HG03558 (cell line): ENCODE measurements around the gene HPCAL1.

ENCODE experiments used
- ATAC-seq: cut with Tn5 transposase; IDR thresholded peaks from one replicate; pipeline ENCODE4 v1.9.1; 2021; ENCODE audit warnings: moderate number of reproducible peaks; ENCODE audit not compliant: unreplicated experiment; ENCODE audit errors: extremely low read depth

HPCAL1 gene

DNA sequence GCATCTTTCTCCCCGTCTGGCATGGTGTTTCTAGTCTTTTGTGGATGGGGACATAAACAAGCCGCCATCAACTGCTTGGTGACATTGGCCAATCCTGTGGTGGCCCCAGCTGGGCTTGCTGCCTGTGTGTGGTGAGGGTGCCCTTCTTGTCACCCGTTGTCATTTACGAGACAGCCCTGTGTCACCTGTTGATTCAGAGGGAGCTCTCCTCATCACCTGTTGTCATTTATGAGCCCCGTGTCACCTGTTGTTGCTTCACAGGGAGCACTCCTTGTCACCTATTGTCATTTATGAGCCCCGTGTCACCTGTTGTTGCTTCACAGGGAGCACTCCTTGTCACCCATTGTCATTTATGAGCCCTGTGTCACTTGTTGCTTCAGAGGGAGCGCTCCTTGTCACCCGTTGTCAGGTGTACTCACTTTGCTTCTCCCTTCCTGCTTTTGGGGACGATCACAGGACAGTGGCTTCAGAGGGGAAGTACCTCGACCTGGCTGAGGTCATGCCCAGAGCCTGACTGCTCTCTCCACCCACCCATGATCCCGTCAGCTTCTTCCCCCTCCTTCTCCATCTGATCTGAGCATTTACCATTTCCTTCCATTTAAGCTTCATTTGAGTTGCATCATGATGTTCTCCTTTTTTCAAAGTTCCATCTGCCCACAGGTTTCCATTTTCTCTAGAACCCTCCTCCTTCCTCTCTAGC lies 29.1 kb downstream of the HPCAL1 start:
- peak; percentile 61 for ATAC-seq

DNA sequence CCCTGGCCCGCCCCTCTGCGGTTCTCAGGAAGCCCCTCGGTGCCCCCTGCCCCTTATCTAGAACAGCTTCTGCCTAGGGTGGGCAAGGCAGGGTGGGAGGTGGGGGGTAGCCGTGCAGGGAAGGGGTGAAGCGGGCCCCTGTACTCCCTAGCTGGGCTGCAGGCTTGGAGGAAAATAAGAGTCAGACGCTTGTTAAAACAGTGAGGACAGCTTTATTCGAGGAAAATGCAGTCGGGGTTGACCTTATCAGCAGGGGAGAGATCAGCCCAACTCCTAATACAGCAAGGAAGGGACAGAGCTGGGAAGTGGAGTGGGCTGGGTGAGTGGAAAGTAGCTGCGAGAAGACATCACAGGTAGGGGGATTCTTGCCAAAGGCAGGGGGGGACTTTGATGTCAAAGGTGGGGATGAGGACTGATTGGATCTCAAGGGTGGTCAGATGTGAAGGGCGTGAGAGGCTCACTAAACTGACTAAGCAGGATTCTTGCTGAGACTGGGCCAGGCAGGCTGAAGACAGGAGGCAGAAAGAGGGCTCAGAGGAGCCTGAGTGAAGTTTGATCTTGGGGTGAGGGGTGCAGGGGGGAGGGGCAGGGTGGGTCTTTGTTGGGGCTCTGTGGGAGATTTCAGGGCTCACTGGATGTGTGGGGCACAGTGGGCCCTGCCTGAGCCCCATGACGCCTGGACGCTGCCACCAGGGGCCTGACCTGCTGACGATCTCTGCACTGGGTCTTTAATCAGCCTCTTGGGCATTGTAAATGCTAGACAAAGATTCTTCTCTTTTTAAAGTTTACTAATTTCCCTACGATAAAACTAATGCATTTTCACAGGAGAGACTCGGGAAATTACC lies 29.9 kb downstream of the HPCAL1 start:
- no peak for ATAC-seq

DNA sequence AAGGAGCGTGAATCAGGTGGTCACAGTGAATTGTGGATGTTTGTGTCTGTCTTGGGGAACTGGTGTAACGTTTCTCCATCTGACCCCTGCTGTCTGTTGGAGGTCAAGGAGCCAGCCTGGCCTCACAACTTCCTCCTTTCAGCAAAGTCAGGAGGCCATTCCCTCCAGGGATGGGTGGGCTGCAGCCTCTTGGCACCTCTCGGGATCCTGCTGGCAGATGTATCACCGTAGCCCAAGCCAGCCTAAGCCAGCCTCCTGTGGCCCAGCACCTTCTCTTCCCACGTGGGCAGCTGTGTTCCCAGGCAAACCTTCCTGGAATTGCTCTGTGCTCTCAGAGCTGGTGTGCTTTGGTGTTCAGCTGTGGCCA lies 30.5 kb downstream of the HPCAL1 start:
- no peak for ATAC-seq

DNA sequence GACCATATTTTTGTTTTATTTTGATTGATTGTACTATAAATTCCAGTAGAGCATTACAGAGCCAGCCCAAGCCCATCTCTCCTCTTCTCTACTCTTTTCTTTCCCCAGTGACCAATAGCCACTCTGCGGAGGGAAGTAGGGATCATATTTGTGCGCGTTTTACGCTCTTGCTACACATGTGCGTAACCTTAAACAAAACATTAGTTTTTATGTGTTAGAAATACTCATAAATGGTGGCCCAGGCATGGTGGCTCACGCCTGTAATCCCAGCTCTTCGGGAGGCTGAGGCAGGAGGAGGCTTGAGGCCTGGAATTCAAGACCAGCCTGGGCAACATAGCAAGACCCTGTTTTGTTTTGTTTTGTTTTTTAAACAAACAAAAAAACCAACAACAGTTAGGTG lies 31.3 kb downstream of the HPCAL1 start:
- ATAC-seq: no peak

DNA sequence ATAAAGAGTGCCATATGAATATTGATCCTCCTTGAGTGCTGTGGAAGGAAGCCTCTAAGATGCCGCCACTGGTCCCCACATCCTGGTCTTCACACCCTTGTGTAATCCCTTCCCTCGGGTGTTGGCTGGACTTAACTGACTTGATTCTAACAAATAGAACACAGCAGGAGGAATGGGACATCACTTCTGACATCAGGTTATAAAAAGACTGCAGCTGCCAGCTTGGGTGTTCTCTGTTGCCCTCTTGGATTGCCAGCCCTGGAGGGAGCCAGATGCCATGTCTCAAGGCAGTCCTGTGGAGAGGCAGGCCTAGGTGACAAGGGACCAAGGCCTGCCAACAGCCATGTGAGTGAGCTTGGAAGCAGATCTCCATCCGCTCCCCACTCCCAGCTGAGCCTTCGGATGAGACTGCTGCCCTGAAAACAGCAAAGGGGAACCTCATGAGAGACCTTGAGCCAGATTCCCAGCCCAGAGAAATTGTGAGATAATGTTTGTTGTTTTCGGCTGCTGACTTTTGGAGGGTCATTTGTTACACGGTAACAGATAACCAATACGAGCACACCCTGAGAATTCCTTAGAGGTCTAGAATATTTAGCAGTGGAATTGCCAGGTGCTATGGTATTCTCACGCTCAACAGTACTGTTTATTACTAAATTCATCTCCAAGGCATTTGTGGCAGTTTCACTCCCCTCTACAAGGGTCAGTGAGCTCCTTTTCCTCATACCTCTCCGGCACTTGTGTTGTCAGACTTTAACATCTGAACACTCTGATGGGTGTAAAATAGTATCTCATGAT lies 32.5 kb downstream of the HPCAL1 start:
- no peak for ATAC-seq

DNA sequence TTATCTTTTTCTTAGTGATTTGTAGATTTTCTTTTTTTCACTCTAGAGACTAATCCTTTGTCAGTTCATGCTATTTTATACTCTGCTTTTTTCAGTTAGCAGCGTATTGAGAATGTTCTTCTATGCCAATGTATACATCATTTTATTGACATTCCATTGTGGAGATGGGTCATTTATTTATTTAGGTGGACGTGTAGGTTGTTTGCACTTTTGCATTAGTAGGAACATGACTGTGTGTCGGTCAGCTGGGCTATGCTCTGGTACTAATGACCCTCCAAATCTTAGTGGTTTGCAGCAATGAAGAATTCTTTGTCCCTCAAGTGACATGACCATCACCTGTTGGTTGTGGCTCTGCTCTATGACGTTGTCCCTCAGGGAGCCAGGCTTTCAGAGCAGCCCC lies 33.6 kb downstream of the HPCAL1 start:
- no peak for ATAC-seq

DNA sequence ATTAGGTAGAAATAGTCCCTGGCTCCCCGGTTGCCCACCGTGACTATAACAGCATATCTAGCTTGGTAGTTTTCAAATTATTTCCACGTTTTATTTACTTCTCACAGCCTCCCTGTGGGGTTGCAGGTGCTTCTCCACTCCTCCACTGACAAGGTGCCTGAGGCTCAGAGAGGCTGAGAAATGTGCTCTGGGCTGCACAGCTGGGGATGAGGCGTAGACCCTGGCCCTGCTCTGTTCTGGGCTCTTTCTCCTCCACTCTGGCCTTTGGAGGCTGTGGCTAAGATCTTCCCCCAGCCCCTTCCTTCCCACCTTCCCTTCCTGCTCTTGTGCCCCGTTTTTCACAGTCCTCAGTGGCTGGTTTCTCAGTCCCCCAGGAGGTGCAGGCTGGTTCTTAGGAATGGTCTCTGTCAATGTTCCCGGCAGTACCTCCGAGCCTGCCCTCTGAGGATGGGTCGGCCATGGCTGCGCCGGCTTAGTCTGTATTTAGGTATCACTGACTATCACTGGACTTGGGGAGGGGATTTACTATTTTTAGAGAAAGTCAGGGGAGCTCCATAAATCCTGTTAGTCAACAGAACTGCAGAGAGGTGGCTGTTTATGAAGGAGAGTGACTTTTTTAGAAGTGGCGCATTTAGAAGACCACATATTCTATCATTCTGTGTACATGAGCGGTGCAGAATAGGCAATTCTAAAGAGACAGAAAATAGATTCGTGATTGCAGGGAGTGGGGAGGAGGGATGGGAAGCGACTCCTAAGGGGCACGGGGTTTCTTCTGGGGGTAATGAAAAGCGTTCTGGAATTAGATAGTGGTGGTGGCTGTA lies 35.0 kb downstream of the HPCAL1 start:
- no peak for ATAC-seq

DNA sequence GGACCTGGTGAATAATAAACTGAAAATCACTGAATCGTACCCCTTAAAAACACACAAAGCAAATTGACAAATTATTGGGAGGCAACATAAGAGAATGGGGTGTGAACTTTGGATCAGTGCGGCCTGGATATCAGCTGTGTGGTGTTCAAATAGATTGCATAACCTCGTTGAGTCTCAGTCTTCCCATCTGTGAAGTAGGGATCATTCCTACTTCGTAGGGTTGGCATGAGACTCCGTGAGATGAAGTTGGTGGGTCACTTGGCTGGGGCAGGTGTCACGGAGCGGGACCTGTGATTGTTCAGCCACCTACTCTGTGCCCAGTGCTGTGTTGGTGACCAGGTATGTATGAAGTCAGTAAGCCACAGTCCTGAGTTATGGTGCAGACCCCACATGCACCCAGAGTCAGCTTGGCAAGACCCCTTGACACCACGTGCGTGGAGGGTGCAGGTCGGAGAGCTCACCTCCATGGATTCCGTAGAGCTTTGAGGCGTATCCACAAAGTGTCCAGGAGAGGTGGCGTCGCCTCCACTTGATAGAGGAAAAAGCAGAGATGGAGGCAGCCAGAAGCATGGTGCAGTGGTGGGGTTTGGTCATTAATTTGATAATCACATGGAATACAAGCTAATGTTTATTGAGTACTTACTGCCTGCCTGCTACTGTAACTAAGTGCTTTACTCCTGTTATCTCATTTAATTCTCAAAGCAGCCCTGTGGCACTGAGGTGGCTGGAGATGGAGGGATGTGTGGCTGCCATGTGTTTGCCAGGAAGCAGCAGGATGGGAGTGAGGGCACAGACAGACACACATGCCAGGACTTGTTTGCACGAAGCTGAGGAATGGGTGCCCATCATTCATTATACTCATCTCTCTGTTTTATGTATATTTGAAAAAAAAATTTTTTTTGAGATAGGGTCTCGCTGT lies 35.8 kb downstream of the HPCAL1 start:
- ATAC-seq: no peak

DNA sequence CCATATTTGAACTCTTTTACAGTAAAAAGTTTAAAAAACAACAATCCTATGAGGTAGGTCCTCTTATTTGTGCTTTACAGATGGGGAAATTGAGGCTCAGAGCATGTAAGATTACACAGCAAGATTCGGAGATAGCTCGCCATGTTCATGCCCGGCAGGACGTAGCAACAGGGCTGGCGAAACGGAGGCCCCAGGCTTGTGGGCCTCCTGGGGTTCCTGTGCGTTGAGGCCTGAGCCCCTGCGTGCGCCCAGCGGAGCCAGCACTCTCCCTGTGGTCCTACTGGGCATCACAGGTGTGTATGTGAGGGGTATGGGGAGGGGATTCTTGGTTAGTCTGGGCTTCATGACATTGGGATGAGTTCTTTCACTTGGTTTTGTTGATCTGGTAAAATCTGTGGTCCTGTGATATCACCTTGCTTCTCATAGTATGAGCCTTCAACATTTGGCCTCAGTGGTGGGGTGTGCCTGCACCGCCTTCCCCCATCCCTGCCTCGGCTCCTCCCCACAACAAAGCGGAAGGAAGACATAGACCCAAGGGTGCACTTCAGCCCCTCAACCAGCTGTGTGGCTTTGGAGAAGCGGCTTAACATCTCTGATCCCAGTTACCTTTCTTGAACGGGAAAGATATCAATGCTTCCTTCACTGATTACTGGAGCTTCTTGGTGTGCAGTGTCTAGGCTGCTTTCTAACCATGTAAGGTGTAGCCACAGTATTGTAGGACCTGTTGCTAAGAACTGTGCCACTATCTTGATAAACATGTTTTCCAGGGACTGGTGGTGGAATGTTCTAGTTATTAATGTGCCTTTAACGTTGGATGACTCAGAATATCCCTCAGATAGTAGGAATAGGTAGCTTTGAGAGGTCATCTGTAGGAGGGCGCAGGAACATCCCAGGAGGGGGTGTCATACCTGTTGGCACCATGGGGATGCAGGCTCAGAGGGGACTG lies 37.2 kb downstream of the HPCAL1 start:
- no peak for ATAC-seq

DNA sequence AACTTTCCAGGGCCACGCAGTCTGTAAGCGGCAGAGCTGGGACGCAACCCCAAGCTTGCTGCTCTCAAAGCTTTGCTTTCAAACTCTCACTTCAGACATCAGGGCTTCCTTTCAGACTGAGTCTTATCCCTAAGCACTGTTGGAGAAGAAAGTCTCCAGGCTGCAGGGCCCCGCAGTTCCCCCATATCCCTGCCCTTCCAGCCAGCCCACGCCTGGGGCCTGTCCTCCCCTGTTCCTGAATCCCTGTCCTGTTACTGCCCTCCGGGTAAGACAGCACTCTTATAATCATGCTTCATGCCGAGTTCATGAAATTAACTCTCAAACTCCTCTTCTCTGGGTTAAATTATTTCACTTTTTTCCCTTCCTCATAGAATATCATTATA lies 37.9 kb downstream of the HPCAL1 start:
- ATAC-seq: no peak

DNA sequence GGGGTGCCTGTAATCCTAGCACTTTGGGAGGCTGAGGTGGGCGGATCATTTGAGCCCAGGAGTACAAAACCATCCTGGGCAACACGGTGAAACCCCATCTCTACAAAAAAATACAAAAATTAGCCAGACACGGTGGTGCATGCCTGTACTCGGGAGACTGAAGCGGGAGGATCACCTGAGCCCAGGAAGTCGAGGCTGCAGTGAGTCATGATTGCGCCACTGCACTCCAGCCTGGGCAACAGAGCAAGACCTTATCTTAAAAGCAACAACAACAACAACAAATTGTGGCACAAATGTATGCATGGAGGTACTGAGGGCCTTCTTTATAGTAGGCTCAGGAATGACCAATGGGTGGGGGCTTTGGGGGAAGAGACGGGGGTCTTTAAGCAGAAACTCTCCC lies 38.5 kb downstream of the HPCAL1 start:
- ATAC-seq: no peak

DNA sequence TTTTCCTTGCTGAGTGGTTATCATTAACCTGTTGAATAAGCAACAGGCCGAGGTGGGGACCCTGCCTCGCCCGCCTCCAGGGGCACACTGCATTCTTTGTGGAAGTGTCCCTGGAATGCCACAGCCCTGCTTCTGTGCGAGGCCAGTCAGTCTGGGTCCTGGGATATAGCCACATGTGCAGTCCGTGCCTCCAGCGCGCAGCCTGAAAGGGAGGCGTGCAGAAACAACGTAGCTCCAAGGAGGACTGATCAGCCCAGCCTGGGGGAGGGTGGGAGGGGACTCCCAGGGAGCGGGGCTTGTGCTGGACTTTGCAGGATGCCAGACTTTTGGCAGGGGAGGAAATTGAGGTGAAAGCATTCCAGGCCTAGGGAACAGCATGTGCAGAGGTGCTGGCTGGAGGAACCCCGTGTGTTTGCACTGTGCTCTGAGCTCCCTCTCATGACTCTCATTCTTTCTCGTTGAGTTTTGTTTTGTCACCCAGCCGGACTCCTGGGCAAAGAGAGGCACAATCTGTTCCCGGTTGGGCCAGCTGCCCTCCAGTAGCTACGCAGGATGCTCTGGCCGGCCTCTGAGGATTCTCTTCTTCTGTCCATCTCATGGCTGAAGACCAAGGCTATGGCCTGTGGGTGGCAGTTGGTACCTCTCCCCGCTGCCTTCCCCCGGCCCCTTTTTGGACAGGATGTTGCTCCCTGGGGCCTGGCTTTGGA lies 39.7 kb downstream of the HPCAL1 start:
- ATAC-seq: no peak

DNA sequence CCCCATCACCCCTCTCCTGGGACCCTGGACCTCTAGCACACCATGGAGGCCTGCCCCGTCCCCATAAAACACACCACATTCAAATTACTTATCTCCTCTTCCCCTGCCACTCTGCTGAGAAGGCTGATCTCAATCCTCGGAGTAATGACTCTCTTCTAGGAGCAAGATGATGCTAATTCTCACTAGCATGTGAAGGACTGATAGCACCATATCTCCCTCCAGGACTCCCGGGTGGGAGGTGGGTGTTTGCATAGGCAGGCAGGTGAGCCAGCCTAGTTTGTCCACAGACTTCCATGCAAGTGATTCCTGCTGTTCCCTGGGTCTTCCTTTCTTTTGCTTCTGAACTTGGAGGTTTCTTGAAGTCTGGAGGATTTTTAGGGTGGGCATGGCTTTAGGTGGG lies 40.5 kb downstream of the HPCAL1 start:
- ATAC-seq: no peak

DNA sequence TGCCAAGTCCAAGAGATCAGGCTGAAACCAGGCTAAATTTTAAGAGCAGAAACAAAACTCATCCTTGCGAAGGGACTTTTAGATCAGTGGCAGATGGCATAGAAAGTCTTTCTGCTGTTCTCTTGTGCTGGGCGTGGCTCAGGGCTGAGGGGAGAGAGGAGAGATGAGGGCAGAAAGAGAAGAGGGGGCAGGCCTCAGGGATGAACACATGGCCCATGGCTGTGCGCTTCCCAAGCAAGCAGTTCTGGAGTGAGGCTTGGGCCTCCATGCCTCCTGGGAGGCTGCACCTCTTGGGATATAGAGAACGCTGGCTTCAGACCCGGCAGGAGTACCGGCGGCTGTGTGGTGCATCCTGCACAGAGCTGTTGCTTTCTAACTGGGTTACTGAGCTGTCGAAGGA lies 41.0 kb downstream of the HPCAL1 start:
- no peak for ATAC-seq

DNA sequence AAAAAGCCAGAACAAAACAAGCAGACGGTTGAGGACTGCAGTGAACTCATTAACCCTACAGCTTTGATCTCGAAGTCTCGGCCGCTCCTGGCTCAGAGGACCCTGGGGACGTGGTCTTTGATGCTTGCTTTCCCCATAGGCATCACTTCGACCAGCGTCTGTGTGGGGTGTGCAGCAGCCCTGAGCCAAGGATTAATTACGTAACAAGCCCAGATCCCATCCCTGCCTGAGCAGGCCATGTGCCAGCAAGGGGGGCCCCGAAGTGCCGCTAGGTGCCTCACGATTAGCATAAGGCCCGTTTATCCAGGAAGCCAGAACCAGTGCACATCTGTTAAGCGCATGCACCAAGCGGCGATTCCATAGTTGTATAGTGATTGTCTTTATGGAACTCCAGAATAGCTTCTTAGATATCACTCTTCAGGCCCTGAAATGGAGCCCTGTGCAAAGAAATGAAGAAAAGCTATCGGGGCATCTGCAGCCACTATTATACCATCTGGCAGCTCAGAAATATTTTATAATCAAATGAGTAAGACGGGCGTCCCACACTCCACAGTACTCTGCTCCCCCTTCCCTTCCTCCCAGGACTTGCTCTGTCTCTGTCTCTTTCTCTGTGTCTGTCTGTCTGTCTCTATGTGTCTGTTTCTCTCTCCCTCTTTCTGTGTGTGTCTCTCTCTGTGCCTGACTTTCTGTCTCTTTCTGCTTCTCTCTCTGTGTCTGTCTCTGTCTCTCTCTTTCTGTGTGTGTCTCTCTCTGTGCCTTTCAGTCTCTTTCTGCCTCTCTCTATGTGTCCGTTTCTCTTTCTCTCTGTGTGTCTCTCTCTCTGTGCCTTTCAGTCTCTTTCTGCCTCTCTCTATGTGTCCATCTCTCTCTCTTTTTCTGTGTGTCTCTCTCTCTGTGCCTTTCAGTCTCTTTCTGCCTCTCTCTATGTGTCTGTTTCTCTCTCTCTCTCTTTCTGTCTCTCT lies 41.7 kb downstream of the HPCAL1 start:
- no peak for ATAC-seq

DNA sequence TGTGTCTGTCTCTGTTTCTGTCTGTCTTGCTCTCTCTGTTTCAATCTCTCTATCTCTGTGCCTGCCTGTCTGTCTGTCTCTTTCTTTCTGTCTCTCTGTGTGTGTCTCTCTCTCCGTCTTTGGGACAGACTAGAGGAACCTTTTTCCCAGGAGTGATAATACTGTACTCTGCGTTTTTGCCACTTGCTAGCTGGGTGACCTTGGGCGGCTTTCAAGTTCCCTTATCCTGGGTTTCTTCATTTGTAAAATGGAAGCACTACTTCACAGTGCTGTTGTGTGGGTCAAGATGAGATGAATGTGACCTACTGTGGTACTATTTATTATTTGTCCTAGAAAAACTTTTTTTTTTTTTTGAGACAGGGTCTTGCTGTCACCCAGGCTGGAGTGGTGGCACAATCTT lies 42.4 kb downstream of the HPCAL1 start:
- no peak for ATAC-seq

DNA sequence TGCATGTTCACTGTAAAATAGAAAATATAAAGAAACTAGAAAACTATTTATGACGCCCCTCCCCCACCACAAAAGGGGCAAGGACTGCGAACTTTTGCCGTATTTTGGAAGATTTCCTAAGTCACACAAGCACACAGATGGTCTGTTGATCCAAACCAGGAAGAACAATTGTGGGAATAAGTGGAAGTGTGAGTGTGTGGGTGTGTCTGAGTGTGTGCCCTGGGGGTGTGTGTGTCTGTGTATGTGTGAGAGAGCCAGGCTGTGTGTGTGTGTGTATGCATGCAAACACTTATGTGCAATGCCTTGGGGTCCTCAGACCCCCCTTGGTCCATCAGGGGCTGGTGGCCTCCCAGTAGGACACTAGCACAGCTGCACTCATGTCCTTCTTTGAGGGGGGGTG lies 43.1 kb downstream of the HPCAL1 start:
- no peak for ATAC-seq
